IPS-20b (cell line): ENCODE measurements around the gene LAMC3.

ENCODE experiments used
- H3K27ac ChIP-seq: one replicate; pipeline ENCODE4 v1.5.1; 2013; ENCODE audit warnings: low read length
- H3K27me3 ChIP-seq: 2 replicates; pipeline ENCODE4 v1.6.1; 2013; ENCODE audit warnings: mild to moderate bottlenecking, low read length, inconsistent platforms; ENCODE audit not compliant: insufficient read depth
- H3K36me3 ChIP-seq: 2 replicates; pipeline ENCODE4 v1.6.1; 2013; ENCODE audit warnings: low read depth, mild to moderate bottlenecking, inconsistent platforms, low read length, moderate library complexity; ENCODE audit not compliant: insufficient read depth
- H3K4me1 ChIP-seq: 2 replicates; pipeline ENCODE4 v1.6.1; 2013; ENCODE audit warnings: mild to moderate bottlenecking, control low read depth, inconsistent platforms, low read length, moderate library complexity; ENCODE audit not compliant: insufficient read depth
- H3K4me3 ChIP-seq: 2 replicates; pipeline ENCODE4 v1.5.1; 2013; ENCODE audit warnings: mild to moderate bottlenecking, low read length, inconsistent platforms
- H3K9ac ChIP-seq: 2 replicates; pipeline ENCODE4 v1.6.1; 2013; ENCODE audit warnings: low read depth, mild to moderate bottlenecking, inconsistent platforms, low read length, moderate library complexity
- H3K9me3 ChIP-seq: 2 replicates; pipeline ENCODE4 v1.6.1; 2013; ENCODE audit warnings: mild to moderate bottlenecking, low read depth, low read length, inconsistent platforms; ENCODE audit not compliant: insufficient read depth

Gene LAMC3

GRCh38 chr9:130971294-130971849 is 37.6 kb upstream of the LAMC3 start:
- no peaks in the 10 kb centered on the region for H3K9me3 ChIP-seq
- H3K4me1 ChIP-seq: no peaks in the 10 kb centered on the region
- H3K36me3 ChIP-seq: no peaks in the 10 kb centered on the region
- 0 out of 2 replicates have a peak, but pooled peaks cover 3% of the 10 kb centered on the region for H3K27me3 ChIP-seq
- no peak overlapping the region for H3K9ac ChIP-seq
- H3K4me3 ChIP-seq: no peak overlapping the region
- H3K27ac ChIP-seq: no peak overlapping the region

GRCh38 chr9:130972277-130972956 is 36.6 kb upstream of the LAMC3 start:
- Histone ChIP-seq H3K4me1 (no peaks in the 10 kb centered on the region), H3K4me3 (no peak overlapping the region), H3K36me3 (no peaks in the 10 kb centered on the region), H3K9me3 (no peaks in the 10 kb centered on the region), H3K9ac (no peak overlapping the region), H3K27me3 (0 out of 2 replicates have a peak, but pooled peaks cover 3% of the 10 kb centered on the region), H3K27ac (no peak overlapping the region)

- H3K27me3 ChIP-seq: 0 out of 2 replicates have a peak, but pooled peaks cover 3% of the 10 kb centered on the region
- H3K27ac ChIP-seq: no peak overlapping the region
- no peaks in the 10 kb centered on the region for H3K4me1 ChIP-seq
- H3K9ac ChIP-seq: no peak overlapping the region
- no peak overlapping the region for H3K4me3 ChIP-seq
- H3K9me3 ChIP-seq: no peaks in the 10 kb centered on the region
- H3K36me3 ChIP-seq: no peaks in the 10 kb centered on the region
Measured at GRCh38 chr9:130972957-130973685, 35.9 kb upstream of the LAMC3 start.

- no peaks in the 10 kb centered on the region for H3K4me1 ChIP-seq
- H3K27me3 ChIP-seq: 0 out of 2 replicates have a peak, but pooled peaks cover 3% of the 10 kb centered on the region
- H3K4me3 ChIP-seq: no peak overlapping the region
- H3K27ac ChIP-seq: no peak overlapping the region
- no peaks in the 10 kb centered on the region for H3K36me3 ChIP-seq
- H3K9me3 ChIP-seq: no peaks in the 10 kb centered on the region
- no peak overlapping the region; the same call in 1 of the 2 replicates for H3K9ac ChIP-seq
Measured at GRCh38 chr9:130973686-130974281, 35.2 kb upstream of the LAMC3 start.

GRCh38 chr9:130974697-130975096 is 34.3 kb upstream of the LAMC3 start:
- Histone ChIP-seq H3K4me1 (no peaks in the 10 kb centered on the region), H3K9ac (no peak overlapping the region), H3K27ac (no peak overlapping the region), H3K4me3 (no peak overlapping the region), H3K9me3 (no peaks in the 10 kb centered on the region), H3K36me3 (no peaks in the 10 kb centered on the region), H3K27me3 (0 out of 2 replicates have a peak, but pooled peaks cover 3% of the 10 kb centered on the region)

- H3K36me3 ChIP-seq: no peaks in the 10 kb centered on the region
- H3K9me3 ChIP-seq: no peaks in the 10 kb centered on the region
- no peak overlapping the region for H3K4me3 ChIP-seq
- H3K27me3 ChIP-seq: 0 out of 2 replicates have a peak, but pooled peaks cover 3% of the 10 kb centered on the region
- no peak overlapping the region for H3K9ac ChIP-seq
- no peak overlapping the region for H3K27ac ChIP-seq
- H3K4me1 ChIP-seq: no peaks in the 10 kb centered on the region
Measured at GRCh38 chr9:130975156-130975555, 33.8 kb upstream of the LAMC3 start.

- 0 out of 2 replicates have a peak, but pooled peaks cover 3% of the 10 kb centered on the region for H3K27me3 ChIP-seq
- H3K9ac ChIP-seq: no peak overlapping the region
- no peaks in the 10 kb centered on the region for H3K36me3 ChIP-seq
- H3K4me3 ChIP-seq: no peak overlapping the region
- H3K27ac ChIP-seq: no peak overlapping the region
- no peaks in the 10 kb centered on the region for H3K4me1 ChIP-seq
- no peaks in the 10 kb centered on the region for H3K9me3 ChIP-seq
Measured at GRCh38 chr9:130975932-130976841, 32.8 kb upstream of the LAMC3 start.

GRCh38 chr9:130977811-130978221 is 31.2 kb upstream of the LAMC3 start:
- Histone ChIP-seq H3K9ac (no peak overlapping the region), H3K27ac (no peak overlapping the region), H3K4me3 (no peak overlapping the region), H3K27me3 (no peaks in the 10 kb centered on the region), H3K9me3 (no peaks in the 10 kb centered on the region), H3K4me1 (no peaks in the 10 kb centered on the region), H3K36me3 (no peaks in the 10 kb centered on the region)

- Histone ChIP-seq H3K27me3 (no peaks in the 10 kb centered on the region), H3K9ac (no peak overlapping the region), H3K4me3 (no peak overlapping the region), H3K36me3 (no peaks in the 10 kb centered on the region), H3K9me3 (no peaks in the 10 kb centered on the region), H3K27ac (no peak overlapping the region), H3K4me1 (no peaks in the 10 kb centered on the region)
Measured at GRCh38 chr9:130979591-130980385, 29.2 kb upstream of the LAMC3 start.

- Histone ChIP-seq H3K36me3 (no peaks in the 10 kb centered on the region), H3K27me3 (no peaks in the 10 kb centered on the region), H3K4me3 (no peak overlapping the region), H3K9ac (no peak overlapping the region), H3K27ac (no peak overlapping the region), H3K4me1 (no peaks in the 10 kb centered on the region), H3K9me3 (no peaks in the 10 kb centered on the region)
Measured at GRCh38 chr9:130980526-130980925, 28.4 kb upstream of the LAMC3 start.
